ENCODE results near the gene AUTS2.

AUTS2 gene

GRCh38 chr7:70177166-70177565 lies 578.9 kb downstream of the AUTS2 start:
- Mint-ChIP-seq H3K36me3 (peaks cover 0 to 6% of the 10 kb centered on the region in 2 donors), H3K27me3 (no peaks in the 10 kb centered on the region), H3K4me1 (peaks cover 12 to 26% of the 10 kb centered on the region in 2 donors), H3K4me3 (no peak overlapping the region), H3K27ac (no peak overlapping the region), H3K9me3 (no peaks in the 10 kb centered on the region)
- DNase-seq (no peak), ATAC-seq (replicated peaks) (peak in 1 of 2 donors; percentile 57)

GRCh38 chr7:70178211-70178610 lies 579.9 kb downstream of the AUTS2 start:
- no peaks in the 10 kb centered on the region for H3K9me3 Mint-ChIP-seq
- ATAC-seq (replicated peaks) (no peak), DNase-seq (no peak)
- H3K4me1 Mint-ChIP-seq, result peaks cover 12 to 26% of the 10 kb centered on the region in 2 donors
- H3K27me3 Mint-ChIP-seq, result no peaks in the 10 kb centered on the region
- H3K27ac Mint-ChIP-seq, result no peak overlapping the region
- H3K36me3 Mint-ChIP-seq, result peaks cover 0 to 7% of the 10 kb centered on the region in 2 donors
- no peak overlapping the region for H3K4me3 Mint-ChIP-seq

DNA sequence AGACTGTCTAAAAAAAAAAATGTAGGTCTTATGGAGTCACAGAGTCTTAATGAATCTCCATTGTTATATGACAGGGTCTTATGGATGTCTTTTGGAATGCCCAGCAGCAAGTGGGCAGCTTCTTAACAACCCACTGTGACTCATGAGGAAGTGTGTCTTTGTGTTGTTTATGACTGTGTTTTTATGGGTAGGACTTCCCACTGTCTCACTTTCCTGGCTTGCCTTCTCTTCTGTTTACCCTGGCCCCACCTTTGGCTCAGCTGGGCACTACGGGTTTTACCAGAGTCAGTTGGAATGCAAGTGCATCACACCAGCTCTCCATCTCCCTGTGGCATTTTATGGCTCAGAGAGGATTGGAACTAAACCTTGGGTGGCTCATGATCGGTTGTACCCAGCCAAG lies 580.5 kb downstream of the AUTS2 start:
- Mint-ChIP-seq H3K36me3 (peaks cover 0 to 7% of the 10 kb centered on the region in 2 donors), H3K4me3 (no peak overlapping the region), H3K27ac (no peak overlapping the region), H3K4me1 (peaks cover 11 to 24% of the 10 kb centered on the region in 2 donors), H3K27me3 (no peaks in the 10 kb centered on the region), H3K9me3 (no peaks in the 10 kb centered on the region)
- DNase-seq (no peak), ATAC-seq (replicated peaks) (peak; percentile 50 to 69)

- ATAC-seq (replicated peaks) (no peak), DNase-seq (no peak)
- H3K36me3 Mint-ChIP-seq, result peaks cover 0 to 13% of the 10 kb centered on the region in 2 donors
- no peak overlapping the region for H3K4me3 Mint-ChIP-seq
- H3K27ac Mint-ChIP-seq, result no peak overlapping the region
- H3K4me1 Mint-ChIP-seq, result peaks cover 9 to 16% of the 10 kb centered on the region in 2 donors
- no peaks in the 10 kb centered on the region for H3K9me3 Mint-ChIP-seq
- no peaks in the 10 kb centered on the region for H3K27me3 Mint-ChIP-seq
Observed at GRCh38 chr7:70182521-70182920, 584.2 kb downstream of the AUTS2 start.

- DNase-seq (no peak), ATAC-seq (replicated peaks) (no peak)
- Mint-ChIP-seq H3K4me3 (no peak overlapping the region), H3K27me3 (no peaks in the 10 kb centered on the region), H3K9me3 (peaks cover 2 to 3% of the 10 kb centered on the region in 2 donors), H3K36me3 (peaks cover 3 to 17% of the 10 kb centered on the region in 2 donors), H3K27ac (no peak overlapping the region), H3K4me1 (peaks cover 5 to 8% of the 10 kb centered on the region in 2 donors)
Observed at GRCh38 chr7:70183278-70183677, 585.0 kb downstream of the AUTS2 start.

- H3K27ac Mint-ChIP-seq, result no peak overlapping the region
- ATAC-seq (replicated peaks), result no peak
Observed at GRCh38 chr7:70188901-70189650, 590.8 kb downstream of the AUTS2 start.

DNA sequence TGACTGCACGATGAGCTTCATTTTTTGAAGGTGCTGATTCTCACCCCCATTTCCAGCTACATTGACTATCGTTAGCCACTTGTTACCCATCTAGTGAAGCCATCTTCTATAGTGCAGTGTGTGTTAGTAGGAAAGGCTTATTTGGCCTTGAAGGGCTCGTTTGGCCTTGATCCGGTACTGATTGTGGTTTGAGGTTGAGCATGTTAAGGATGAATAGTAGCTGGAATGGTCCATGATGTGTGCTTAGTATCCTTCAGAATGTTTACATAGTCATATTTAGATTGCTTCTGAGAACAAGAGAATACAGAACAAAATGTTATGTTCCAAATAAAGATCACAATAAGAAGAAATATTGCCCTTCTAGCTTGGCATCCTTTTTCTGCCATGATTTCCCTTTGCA lies 591.5 kb downstream of the AUTS2 start:
- Mint-ChIP-seq H3K9me3 (peaks cover 3 to 5% of the 10 kb centered on the region in 2 donors), H3K27ac (no peak overlapping the region), H3K27me3 (no peaks in the 10 kb centered on the region), H3K4me3 (no peak overlapping the region), H3K4me1 (no peaks in the 10 kb centered on the region), H3K36me3 (peaks cover 5 to 11% of the 10 kb centered on the region in 2 donors)
- DNase-seq, result no peak
- ATAC-seq (replicated peaks), result no peak

More at GRCh38 chr7:70188901-70189650, 590.8 kb downstream of the AUTS2 start:
- Mint-ChIP-seq H3K4me3 (no peak overlapping the region), H3K36me3 (peaks cover 5 to 11% of the 10 kb centered on the region in 2 donors), H3K27me3 (no peaks in the 10 kb centered on the region), H3K9me3 (peaks cover 3 to 5% of the 10 kb centered on the region in 2 donors), H3K4me1 (no peaks in the 10 kb centered on the region)
- no peak for DNase-seq

DNA sequence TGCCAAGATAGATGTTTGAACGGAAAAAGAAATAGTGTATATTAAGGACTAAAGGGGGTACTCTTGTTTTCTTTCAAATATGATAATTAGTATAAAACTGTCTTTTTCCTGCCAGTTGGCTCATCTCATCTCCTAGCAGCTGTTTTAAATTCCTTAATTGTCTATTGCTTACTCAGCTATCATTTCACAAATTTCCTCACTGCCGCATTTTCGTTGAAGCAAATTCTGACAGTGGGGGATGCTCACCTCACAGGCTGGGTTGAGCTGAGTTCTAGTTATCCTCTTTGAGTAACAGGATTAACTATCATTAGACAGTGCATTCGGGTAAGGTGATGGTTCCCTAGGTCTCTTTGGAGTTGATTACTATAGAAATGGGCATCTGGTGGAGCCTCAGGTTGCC lies 592.0 kb downstream of the AUTS2 start:
- Mint-ChIP-seq H3K27me3 (no peaks in the 10 kb centered on the region), H3K27ac (no peak overlapping the region)
- no peak for ATAC-seq (replicated peaks)

GRCh38 chr7:70193514-70193913 lies 595.2 kb downstream of the AUTS2 start:
- Mint-ChIP-seq H3K4me1 (no peaks in the 10 kb centered on the region), H3K27me3 (no peaks in the 10 kb centered on the region), H3K4me3 (no peak overlapping the region), H3K36me3 (peaks cover 1 to 3% of the 10 kb centered on the region in 2 donors), H3K9me3 (no peaks in the 10 kb centered on the region), H3K27ac (no peak overlapping the region)
- no peak for ATAC-seq (replicated peaks)
- DNase-seq, result no peak

More for the DNA sequence above, 592.0 kb downstream of the AUTS2 start:
- Mint-ChIP-seq H3K9me3 (peaks cover 3 to 5% of the 10 kb centered on the region in 2 donors), H3K4me3 (no peak overlapping the region), H3K36me3 (peaks cover 5 to 9% of the 10 kb centered on the region in 2 donors), H3K4me1 (no peaks in the 10 kb centered on the region)
- no peak for DNase-seq

GRCh38 chr7:70208236-70209063 lies 610.2 kb downstream of the AUTS2 start:
- ATAC-seq (replicated peaks), result no peak
- no peaks in the 10 kb centered on the region for H3K4me1 Mint-ChIP-seq
- peaks cover 0 to 2% of the 10 kb centered on the region in 2 donors for H3K36me3 Mint-ChIP-seq
- DNase-seq, result no peak
- H3K9me3 Mint-ChIP-seq, result no peaks in the 10 kb centered on the region
- no peak overlapping the region for H3K4me3 Mint-ChIP-seq
- H3K27me3 Mint-ChIP-seq, result no peaks in the 10 kb centered on the region
- H3K27ac Mint-ChIP-seq, result no peak overlapping the region

- ATAC-seq (replicated peaks), result no peak
- Mint-ChIP-seq H3K4me3 (no peak overlapping the region), H3K36me3 (peaks cover 0 to 2% of the 10 kb centered on the region in 2 donors)
Observed at GRCh38 chr7:70210200-70210935, 612.1 kb downstream of the AUTS2 start.

GRCh38 chr7:70210936-70211310 lies 612.6 kb downstream of the AUTS2 start:
- Mint-ChIP-seq H3K4me1 (peaks cover 5 to 12% of the 10 kb centered on the region in 2 donors), H3K9me3 (no peaks in the 10 kb centered on the region), H3K27me3 (no peaks in the 10 kb centered on the region), H3K27ac (no peak overlapping the region), H3K36me3 (peaks cover 0 to 2% of the 10 kb centered on the region in 2 donors), H3K4me3 (no peak overlapping the region)
- DNase-seq (no peak), ATAC-seq (replicated peaks) (no peak)

More at GRCh38 chr7:70210200-70210935, 612.1 kb downstream of the AUTS2 start:
- Mint-ChIP-seq H3K27ac (no peak overlapping the region), H3K27me3 (no peaks in the 10 kb centered on the region), H3K4me1 (peaks cover 2 to 8% of the 10 kb centered on the region in 2 donors), H3K9me3 (no peaks in the 10 kb centered on the region)
- DNase-seq, result no peak

DNA sequence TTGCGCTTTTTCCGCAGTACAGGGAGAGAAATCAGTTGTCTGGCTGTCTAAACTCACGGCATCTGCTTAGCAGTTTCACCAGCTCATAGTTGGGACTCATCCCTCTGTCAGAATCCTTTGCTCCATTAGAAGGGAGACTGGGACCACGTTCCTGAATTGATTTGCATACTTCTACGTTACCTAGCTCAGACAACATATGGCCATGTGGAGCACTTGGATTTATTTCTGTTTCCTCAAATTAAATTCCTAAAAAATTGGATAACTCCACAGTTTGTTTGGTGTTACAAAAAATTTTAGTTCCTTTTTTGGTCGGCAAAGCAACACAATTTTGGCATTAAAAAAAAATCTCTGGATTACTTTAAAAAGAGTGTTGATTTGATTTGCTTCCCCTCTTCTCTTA lies 614.0 kb downstream of the AUTS2 start:
- no peaks in the 10 kb centered on the region for H3K9me3 Mint-ChIP-seq
- H3K27me3 Mint-ChIP-seq, result no peaks in the 10 kb centered on the region
- H3K27ac Mint-ChIP-seq, result no peak overlapping the region
- peaks cover 7 to 12% of the 10 kb centered on the region in 2 donors for H3K4me1 Mint-ChIP-seq
- peaks cover 0 to 3% of the 10 kb centered on the region in 2 donors for H3K36me3 Mint-ChIP-seq
- DNase-seq (no peak), ATAC-seq (replicated peaks) (no peak)
- no peak overlapping the region for H3K4me3 Mint-ChIP-seq

- H3K36me3 Mint-ChIP-seq, result peaks cover 0 to 3% of the 10 kb centered on the region in 2 donors
- no peak for DNase-seq
- H3K4me1 Mint-ChIP-seq, result peaks cover 7 to 12% of the 10 kb centered on the region in 2 donors
- ATAC-seq (replicated peaks), result no peak
- no peaks in the 10 kb centered on the region for H3K9me3 Mint-ChIP-seq
- no peak overlapping the region for H3K27ac Mint-ChIP-seq
- no peaks in the 10 kb centered on the region for H3K27me3 Mint-ChIP-seq
- H3K4me3 Mint-ChIP-seq, result no peak overlapping the region
Observed at GRCh38 chr7:70214071-70214470, 615.8 kb downstream of the AUTS2 start.
